H1 (cell line): Measurements from ENCODE around the gene NPHP4. TPM values are rescaled to one million over a fixed set of nuclear protein-coding genes. Genes with fewer than 3 reads are reported as not detected.

ENCODE experiments used
- CTCF ChIA-PET: fragments of 300-600 bp; sonication (Branson Sonifier 250); formaldehyde crosslinking; loops from one replicate; lab custom pipeline; 2021; ENCODE audit not compliant: partially characterized antibody; lab: Charles Lee
- POLR2A ChIA-PET: fragments of 300-600 bp; sonication (Branson Sonifier 250); formaldehyde crosslinking; loops from one replicate; lab custom pipeline; 2021; ENCODE audit warnings: inconsistent platforms; ENCODE audit not compliant: partially characterized antibody; lab: Charles Lee
- DNase-seq, 2 experiments: peaks; one replicate each; pipeline versions ENCODE4 v3.0.0 to v3.0.0-alpha.2; 2010 to 2022; ENCODE audit warnings: low spot score in 2 of 2, low read depth in 1 of 2, mixed read lengths in 1 of 2
- FAIRE-seq: peaks from 2 replicates; lab custom pipeline; 2011; peaks lifted over from hg19 to GRCh38; lab: Jason Lieb, UNC
- H2AFZ ChIP-seq: 2 replicates; pipeline ENCODE4 v1.8.1; 2012; ENCODE audit warnings: low read length, inconsistent platforms
- H2AK5ac ChIP-seq: 2 replicates; pipeline ENCODE4 v1.6.1; 2013; ENCODE audit warnings: low read depth, low read length
- H2BK120ac ChIP-seq: replicated peaks from 2 replicates; pipeline ENCODE3; 2013; ENCODE audit warnings: low read depth, low read length, inconsistent platforms
- H2BK12ac ChIP-seq: 2 replicates; pipeline ENCODE4 v1.6.1; 2013; ENCODE audit warnings: low read depth, low read length
- H2BK15ac ChIP-seq: 2 replicates; pipeline ENCODE4 v1.6.1; 2013; ENCODE audit warnings: low read length
- H2BK20ac ChIP-seq: 2 replicates; pipeline ENCODE4 v1.6.1; 2013; ENCODE audit warnings: low read length
- H2BK5ac ChIP-seq: 2 replicates; pipeline ENCODE4 v1.6.1; 2013; ENCODE audit warnings: low read depth, low read length
- H3K14ac ChIP-seq: 2 replicates; pipeline ENCODE4 v1.6.1; 2013; ENCODE audit warnings: inconsistent platforms; ENCODE audit not compliant: insufficient read length
- H3K18ac ChIP-seq: 2 replicates; pipeline ENCODE4 v1.6.1; 2013; ENCODE audit warnings: low read length; ENCODE audit errors: extremely low read depth
- H3K23ac ChIP-seq: 2 replicates; pipeline ENCODE4 v1.6.1; 2013; ENCODE audit warnings: inconsistent platforms; ENCODE audit not compliant: insufficient read length
- H3K23me2 ChIP-seq: 2 replicates; pipeline ENCODE4 v1.6.1; 2013; ENCODE audit warnings: low read depth, low read length
- H3K27ac ChIP-seq: 2 replicates; pipeline ENCODE4 v1.6.1; 2011; ENCODE audit warnings: low read depth, low read length, inconsistent platforms
- H3K27me3 ChIP-seq, 4 experiments: replicated peaks in 1 of 4; 1 replicate in 1 of 4; 2 replicates in 3 of 4; pipeline versions ENCODE4 v1.6.1 to v1.8.1; 2011 to 2013; ENCODE audit warnings: low read length in 3 of 4, mild to moderate bottlenecking in 3 of 4, inconsistent platforms in 2 of 4, mixed read lengths in 2 of 4, moderate library complexity in 1 of 4; ENCODE audit not compliant: control insufficient read depth in 3 of 4, insufficient read depth in 3 of 4; ENCODE audit errors: extremely low read depth in 1 of 4
- H3K36me3 ChIP-seq, 4 experiments: 2 replicates each; pipeline versions ENCODE4 v1.6.1 to v1.8.1; 2011 to 2013; ENCODE audit warnings: mild to moderate bottlenecking in 4 of 4, low read length in 3 of 4, moderate library complexity in 2 of 4, control low read depth in 1 of 4, inconsistent platforms in 1 of 4; ENCODE audit not compliant: insufficient read depth in 4 of 4, control insufficient read depth in 2 of 4
- H3K4ac ChIP-seq: replicated peaks from 2 replicates; pipeline ENCODE3; 2013; ENCODE audit warnings: low read length, low read depth, mixed read lengths, inconsistent platforms; ENCODE audit not compliant: insufficient read length
- H3K4me1 ChIP-seq, 4 experiments: replicated peaks in 1 of 4; 1 replicate in 1 of 4; 2 replicates in 3 of 4; pipeline versions ENCODE4 v1.6.1 to v1.8.1; 2011 to 2013; ENCODE audit warnings: low read length in 3 of 4, inconsistent platforms in 2 of 4, mixed read lengths in 1 of 4; ENCODE audit not compliant: insufficient read depth in 4 of 4, control insufficient read depth in 3 of 4
- H3K4me2 ChIP-seq, 2 experiments: 2 replicates each; pipeline versions ENCODE4 v1.6.1 to v1.8.1; 2011 to 2013; ENCODE audit warnings: low read depth in 2 of 2, low read length in 2 of 2, control low read depth in 1 of 2, inconsistent platforms in 1 of 2, mild to moderate bottlenecking in 1 of 2; ENCODE audit not compliant: insufficient read depth in 1 of 2
- H3K4me3 ChIP-seq, 4 experiments: fragments of 200-600, 300-600 bp in 1 of 4; sonication (generic), shearing (Covaris generic), sonication (Bioruptor Twin) in 1 of 4; 2 replicates each; pipeline versions ENCODE4 v1.5.1 to v1.8.1; 2011 to 2016; ENCODE audit warnings: low read length in 4 of 4, low read depth in 3 of 4, control low read depth in 2 of 4, inconsistent platforms in 2 of 4, mild to moderate bottlenecking in 2 of 4, mixed read lengths in 1 of 4, moderate library complexity in 1 of 4; ENCODE audit not compliant: insufficient read depth in 2 of 4; ENCODE audit errors: extremely low read depth in 1 of 4
- H3K56ac ChIP-seq: replicated peaks from 2 replicates; pipeline ENCODE3; 2013; ENCODE audit warnings: low read depth, mild to moderate bottlenecking, mixed read lengths, low read length, inconsistent platforms; ENCODE audit not compliant: insufficient read length
- H3K79me1 ChIP-seq: 2 replicates; pipeline ENCODE4 v1.6.1; 2013; ENCODE audit warnings: low read depth, low read length, control low read depth
- H3K79me2 ChIP-seq, 2 experiments: 2 replicates each; pipeline versions ENCODE4 v1.6.1 to v1.8.1; 2012 to 2013; ENCODE audit warnings: low read length in 2 of 2, mild to moderate bottlenecking in 2 of 2, inconsistent platforms in 1 of 2; ENCODE audit not compliant: insufficient read depth in 2 of 2, control insufficient read depth in 1 of 2
- H3K9ac ChIP-seq, 4 experiments: replicated peaks in 1 of 4; 1 replicate in 1 of 4; 2 replicates in 3 of 4; pipeline versions ENCODE4 v1.6.1 to v1.8.1; 2011 to 2013; ENCODE audit warnings: low read depth in 3 of 4, low read length in 3 of 4, control low read depth in 2 of 4, mild to moderate bottlenecking in 2 of 4, moderate library complexity in 2 of 4, inconsistent platforms in 1 of 4; ENCODE audit errors: extremely low read depth in 1 of 4
- H3K9me3 ChIP-seq, 2 experiments: 2 replicates each; pipeline versions ENCODE4 v1.6.1 to v1.8.1; 2012 to 2013; ENCODE audit warnings: mild to moderate bottlenecking in 2 of 2, moderate library complexity in 2 of 2, control low read depth in 1 of 2, inconsistent platforms in 1 of 2, low read depth in 1 of 2, low read length in 1 of 2, mixed read lengths in 1 of 2; ENCODE audit not compliant: insufficient read depth in 2 of 2
- H4K20me1 ChIP-seq, 2 experiments: replicated peaks in 1 of 2; 2 replicates each; pipeline versions ENCODE3 to v1.8.1; 2011 to 2013; ENCODE audit warnings: inconsistent platforms in 2 of 2, low read length in 2 of 2, mild to moderate bottlenecking in 1 of 2; ENCODE audit not compliant: insufficient read depth in 2 of 2, control insufficient read depth in 1 of 2
- H4K5ac ChIP-seq: 2 replicates; pipeline ENCODE4 v1.6.1; 2013; ENCODE audit warnings: low read length, low read depth, mixed read lengths, inconsistent platforms; ENCODE audit not compliant: insufficient read length
- H4K8ac ChIP-seq: 2 replicates; pipeline ENCODE4 v1.8.0; 2013; ENCODE audit warnings: mild to moderate bottlenecking, moderate library complexity, low read length, inconsistent platforms; ENCODE audit not compliant: insufficient read depth; ENCODE audit errors: extremely low read depth
- H4K91ac ChIP-seq: replicated peaks from 2 replicates; pipeline ENCODE3; 2013; ENCODE audit warnings: low read length, mixed read lengths, inconsistent platforms; ENCODE audit not compliant: insufficient read length
- ATF2 ChIP-seq: IDR thresholded peaks from 2 replicates; pipeline ENCODE4 v1.6.1; 2012; ENCODE audit warnings: low read length, inconsistent platforms
- CBX5 ChIP-seq: fragments of 300-800, 300-1000 bp; sonication (generic); IDR thresholded peaks from 2 replicates; pipeline ENCODE4 v1.7.1; 2016; ENCODE audit warnings: antibody characterized with exemption, low read length, low read depth
- CEBPB ChIP-seq: IDR thresholded peaks from 2 replicates; pipeline ENCODE4 v1.6.1; 2012; ENCODE audit warnings: low read depth, low read length
- EZH2 ChIP-seq: fragments of 200-600 bp; sonication (generic); IDR thresholded peaks from 2 replicates; pipeline ENCODE4 v1.7.1; 2012; ENCODE audit warnings: low read depth, mild to moderate bottlenecking, moderate library complexity, low read length, inconsistent platforms; ENCODE audit not compliant: severe bottlenecking
- GABPA ChIP-seq: IDR thresholded peaks from 2 replicates; pipeline ENCODE4 v1.6.1; 2011; ENCODE audit warnings: mild to moderate bottlenecking, low read length, moderate library complexity, borderline replicate concordance; ENCODE audit not compliant: insufficient read depth
- NANOG ChIP-seq: IDR thresholded peaks from 2 replicates; pipeline ENCODE4 v1.6.1; 2011; ENCODE audit warnings: low read length, low read depth, mild to moderate bottlenecking, inconsistent platforms; ENCODE audit not compliant: insufficient read depth, poor library complexity, severe bottlenecking
- POLR2AphosphoS5 ChIP-seq: IDR thresholded peaks from 2 replicates; pipeline ENCODE4 v1.6.1; 2011; ENCODE audit warnings: low read depth, low read length
- POU5F1 ChIP-seq: IDR thresholded peaks from 2 replicates; pipeline ENCODE4 v1.6.1; 2011; ENCODE audit warnings: low read depth, mild to moderate bottlenecking, low read length, moderate library complexity
- RXRA ChIP-seq: IDR thresholded peaks from 2 replicates; pipeline ENCODE4 v1.6.1; 2011; ENCODE audit warnings: low read depth, mild to moderate bottlenecking, low read length, moderate library complexity; ENCODE audit not compliant: insufficient read depth
- SRF ChIP-seq: IDR thresholded peaks from 2 replicates; pipeline ENCODE4 v1.6.1; 2011; ENCODE audit warnings: mild to moderate bottlenecking, low read depth, low read length, moderate library complexity
- TCF12 ChIP-seq: IDR thresholded peaks from 2 replicates; pipeline ENCODE4 v1.6.1; 2011; ENCODE audit warnings: low read depth, mild to moderate bottlenecking, low read length
- TEAD4 ChIP-seq: IDR thresholded peaks from 2 replicates; pipeline ENCODE4 v1.6.1; 2012; ENCODE audit warnings: low read depth, low read length, inconsistent platforms, mixed read lengths
- WGBS, 2 experiments: shearing (Covaris generic) in 1 of 2; methylation state at CpG; one replicate each; pipeline versions ENCODE4 v1.1.6 to v1.1.7; 2013 to 2015; ENCODE audit warnings: low lambda C conversion rate in 2 of 2, mixed read lengths in 2 of 2, inconsistent platforms in 1 of 2, low coverage in 1 of 2, missing lambda C conversion rate in 1 of 2; ENCODE audit not compliant: insufficient replicate concordance in 2 of 2, insufficient coverage in 1 of 2, insufficient read length in 1 of 2; ENCODE audit errors: extremely low coverage in 1 of 2, missing lambda C conversion rate in 1 of 2; 5-methylcytosine and 5-hydroxymethylcytosine counted together
- polyA plus RNA-seq, 7 experiments: library from polyadenylated mRNA; depleted of rRNA in 3 of 7; stranded (reverse) in 5 of 7; unstranded in 2 of 7; fragments of >200 nt in 5 of 7; fragments of 200-250 nt in 2 of 7; gene quantifications; 1 replicate in 5 of 7; 2 replicates in 1 of 7; 4 replicates in 1 of 7; pipeline versions ENCODE4 v1.2.1 to v1.2.3, GENCODE V29; 2011 to 2013; ENCODE audit warnings: missing spikeins in 2 of 7, mixed read lengths in 2 of 7
- total RNA-seq: library from RNA; stranded (reverse); fragmentation: NEBNext Ultra II Directional; extraction: Animal tissue kit (Norgen Biotek cat#: 25700); gene quantifications from 2 replicates; pipeline ENCODE4 v1.2.1, GENCODE V29; 2021

The NPHP4 gene
- total and polyA plus RNA-seq, 2 of the 8 experiments (the other 6 are each of a cell fraction or from before 2014, with no cell fraction given): 5.8 to 14.0 TPM

- no peaks in the 10 kb centered on the region for H3K9me3 ChIP-seq
- no peak overlapping the region for H3K14ac ChIP-seq
- H3K36me3 ChIP-seq: no peaks in the 10 kb centered on the region; a peak in 2 of 8 replicates
- H3K23ac ChIP-seq: no peak overlapping the region
- no peak overlapping the region for H3K9ac ChIP-seq
- no peak overlapping the region for H4K8ac ChIP-seq
- CTCF ChIA-PET: interaction anchor here (1.3 to 1.4 kb wide), 2 partner anchors 11 to 15 kb away, joined by 3 to 6 read pairs; no protein-coding TSS in a partner anchor
- H3K4me1 ChIP-seq: peaks cover 0 to 8% (median 2%) of the 10 kb centered on the region in 4 experiments; a peak in 2 of 7 replicates
- H3K56ac ChIP-seq: no peak overlapping the region
- H4K5ac ChIP-seq: no peak overlapping the region
- POLR2A ChIA-PET: no interaction called here
- FAIRE-seq (no peak), DNase-seq (no peak)
- H3K27ac ChIP-seq: no peak overlapping the region
- no peak overlapping the region for H3K4ac ChIP-seq
- no peaks in the 10 kb centered on the region for H4K20me1 ChIP-seq
- H3K18ac ChIP-seq: no peak overlapping the region
- H3K79me1 ChIP-seq: no peaks in the 10 kb centered on the region
- H2BK20ac ChIP-seq: no peak overlapping the region
- no peaks in the 10 kb centered on the region for H3K23me2 ChIP-seq
- H3K4me3 ChIP-seq: no peak overlapping the region
- no peak overlapping the region for H2BK12ac ChIP-seq
- H2AFZ ChIP-seq: no peak overlapping the region
- H3K27me3 ChIP-seq: no peaks in the 10 kb centered on the region
- H3K4me2 ChIP-seq: no peak overlapping the region
- no peak overlapping the region for H4K91ac ChIP-seq
- H2BK120ac ChIP-seq: no peak overlapping the region
- 83% methylated on average over 4 of the region's 4 CpGs; no CpG with 5 or more reads in 1 of the 2 experiments for WGBS, 2 experiments
- H3K79me2 ChIP-seq: no peaks in the 10 kb centered on the region
- H2BK15ac ChIP-seq: no peak overlapping the region
- H2BK5ac ChIP-seq: no peak overlapping the region
- H2AK5ac ChIP-seq: no peak overlapping the region
- no peak for TF ChIP-seq CEBPB
- TF ChIP-seq CBX5: no peak
- TF ChIP-seq POU5F1: no peak
- no peak for TF ChIP-seq ATF2
- no peak for TF ChIP-seq TEAD4
- no peak for TF ChIP-seq GABPA
- TF ChIP-seq NANOG: no peak
- no peak for TF ChIP-seq POLR2AphosphoS5
- no peak for TF ChIP-seq RXRA
- no peak for TF ChIP-seq EZH2
- TF ChIP-seq TCF12: no peak
- no peak for TF ChIP-seq SRF
These were observed 63.4 kb downstream of the NPHP4 start for GRCh38 chr1:5928714-5929400.
